GM18508 (cell line): ENCODE results near the gene OVOL1.

Source experiments
- ATAC-seq: cut with Tn5 transposase; IDR thresholded peaks from one replicate; pipeline ENCODE4 v1.9.1; 2021; ENCODE audit warnings: moderate number of reproducible peaks; ENCODE audit not compliant: insufficient read depth, unreplicated experiment

Gene OVOL1

DNA sequence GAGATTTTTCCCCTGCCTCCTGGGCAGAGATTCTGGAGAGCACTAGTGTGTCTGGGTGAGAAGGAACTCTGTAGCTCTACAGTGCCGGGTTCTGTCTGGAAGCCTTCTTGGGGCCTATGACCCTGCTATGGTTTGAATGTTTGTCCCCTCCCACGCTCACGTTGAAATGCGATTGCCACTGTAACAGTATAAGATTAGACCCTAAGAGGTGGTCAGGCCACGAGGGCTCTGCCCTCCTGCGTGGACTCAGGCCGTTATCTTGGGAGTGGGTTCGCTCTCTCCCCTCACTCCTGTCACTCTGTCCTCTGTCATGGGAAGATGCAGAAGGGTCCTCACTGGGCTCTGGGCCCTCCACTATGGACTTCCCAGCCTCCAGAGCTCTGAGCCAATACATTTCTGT is 9.6 kb upstream of the OVOL1 start:
- no peak for ATAC-seq

DNA sequence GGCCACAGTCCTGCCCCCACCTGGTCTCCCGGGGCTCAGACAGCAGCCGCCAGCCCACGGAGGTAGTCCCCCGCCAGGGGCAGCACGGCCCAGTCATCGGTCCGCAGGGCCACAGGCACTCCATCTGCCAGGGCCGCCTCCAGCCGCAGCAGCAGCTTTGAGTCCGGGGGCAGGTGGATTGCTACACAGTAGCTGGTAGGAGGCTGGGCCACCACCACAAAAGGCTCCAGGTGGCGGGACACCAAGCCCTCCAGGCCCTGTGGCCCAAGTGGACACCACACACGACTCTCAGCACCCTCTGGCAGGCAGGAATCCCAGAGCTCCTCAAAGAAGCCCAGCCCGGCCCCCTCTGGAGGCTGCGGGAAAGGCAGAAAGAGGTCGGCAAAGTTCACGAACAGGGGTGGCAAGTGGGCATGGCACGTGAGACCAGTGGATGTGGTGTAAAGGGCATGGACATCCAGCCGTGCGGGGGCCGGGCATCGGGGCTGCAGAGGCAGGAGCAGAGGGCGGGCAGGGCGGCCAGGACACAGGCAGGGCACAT is 9.0 kb upstream of the OVOL1 start:
- ATAC-seq = no peak

DNA sequence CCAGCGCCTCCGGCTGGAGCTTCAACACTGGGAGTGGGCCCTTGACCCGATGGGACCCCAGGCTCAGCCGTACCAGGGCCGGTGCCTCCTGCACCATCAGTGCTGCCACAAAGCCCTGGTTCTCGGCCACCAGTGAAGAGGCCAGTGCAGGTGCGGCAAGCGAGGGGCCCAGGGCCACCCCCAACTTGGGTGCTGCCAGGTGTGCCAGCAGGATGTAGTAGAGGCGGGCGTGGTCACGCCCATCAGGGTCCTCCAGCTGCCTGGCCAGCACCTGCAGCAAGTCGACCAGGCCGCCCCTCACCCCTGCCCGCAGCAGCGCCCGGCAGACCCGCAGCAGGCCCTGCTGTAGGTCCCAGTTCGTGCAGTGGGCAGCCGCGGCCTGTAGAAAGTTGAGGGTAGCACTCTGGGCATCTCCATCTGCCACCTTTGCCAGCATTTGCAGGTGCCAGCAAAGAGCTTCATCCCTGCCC is 8.4 kb upstream of the OVOL1 start:
- no peak for ATAC-seq

DNA sequence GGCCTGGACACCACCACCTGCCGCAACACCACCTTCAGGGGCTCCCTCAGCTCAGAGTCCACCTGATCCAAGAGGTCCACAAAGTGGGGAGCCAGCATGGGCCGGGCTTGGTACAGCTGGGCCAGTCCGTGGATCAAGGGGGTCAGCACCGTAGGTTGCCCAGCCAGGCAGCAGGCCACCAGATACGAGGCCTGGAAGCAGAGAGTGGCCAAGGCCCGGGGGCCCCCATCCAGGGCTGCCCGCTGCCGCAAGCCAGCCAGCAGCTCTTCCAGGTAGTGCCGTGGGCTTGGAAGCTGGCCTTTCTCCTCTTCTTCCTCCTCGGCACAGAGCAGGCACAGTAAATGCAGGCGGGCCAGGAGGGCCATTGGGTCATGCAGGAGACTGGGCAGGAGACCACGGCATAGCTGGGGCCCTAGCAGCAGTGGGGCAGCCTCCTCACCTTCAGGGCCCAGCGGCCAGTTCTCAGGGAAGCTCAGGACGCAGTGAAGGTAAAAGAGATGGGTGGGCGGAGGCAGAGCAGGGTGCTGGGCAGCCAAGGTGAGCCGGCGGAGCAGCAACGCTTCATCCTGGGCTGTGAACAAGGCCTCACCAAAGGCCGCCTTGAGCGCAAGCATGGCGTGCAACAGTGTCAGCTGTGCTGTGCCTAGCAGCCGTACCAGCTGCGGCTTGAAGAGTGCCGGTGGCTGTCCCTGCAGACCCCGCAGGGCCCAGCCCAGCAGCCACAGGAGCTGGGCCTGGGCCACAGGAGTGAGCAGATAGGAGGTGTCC is 7.8 kb upstream of the OVOL1 start:
- no peak for ATAC-seq

DNA sequence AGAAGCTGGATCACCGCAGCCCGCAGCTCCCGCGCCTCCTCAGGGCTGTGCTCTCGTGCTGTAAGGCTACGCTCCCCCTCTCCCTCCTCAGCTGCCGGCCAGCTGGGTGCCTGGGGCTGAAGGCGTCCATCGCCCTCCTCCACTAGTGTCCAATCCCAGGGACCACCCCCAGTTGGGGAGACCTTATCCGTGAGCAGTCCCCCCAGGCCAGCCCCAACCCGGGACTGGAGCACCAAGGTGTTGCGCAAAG is 7.3 kb upstream of the OVOL1 start:
- ATAC-seq = no peak

DNA sequence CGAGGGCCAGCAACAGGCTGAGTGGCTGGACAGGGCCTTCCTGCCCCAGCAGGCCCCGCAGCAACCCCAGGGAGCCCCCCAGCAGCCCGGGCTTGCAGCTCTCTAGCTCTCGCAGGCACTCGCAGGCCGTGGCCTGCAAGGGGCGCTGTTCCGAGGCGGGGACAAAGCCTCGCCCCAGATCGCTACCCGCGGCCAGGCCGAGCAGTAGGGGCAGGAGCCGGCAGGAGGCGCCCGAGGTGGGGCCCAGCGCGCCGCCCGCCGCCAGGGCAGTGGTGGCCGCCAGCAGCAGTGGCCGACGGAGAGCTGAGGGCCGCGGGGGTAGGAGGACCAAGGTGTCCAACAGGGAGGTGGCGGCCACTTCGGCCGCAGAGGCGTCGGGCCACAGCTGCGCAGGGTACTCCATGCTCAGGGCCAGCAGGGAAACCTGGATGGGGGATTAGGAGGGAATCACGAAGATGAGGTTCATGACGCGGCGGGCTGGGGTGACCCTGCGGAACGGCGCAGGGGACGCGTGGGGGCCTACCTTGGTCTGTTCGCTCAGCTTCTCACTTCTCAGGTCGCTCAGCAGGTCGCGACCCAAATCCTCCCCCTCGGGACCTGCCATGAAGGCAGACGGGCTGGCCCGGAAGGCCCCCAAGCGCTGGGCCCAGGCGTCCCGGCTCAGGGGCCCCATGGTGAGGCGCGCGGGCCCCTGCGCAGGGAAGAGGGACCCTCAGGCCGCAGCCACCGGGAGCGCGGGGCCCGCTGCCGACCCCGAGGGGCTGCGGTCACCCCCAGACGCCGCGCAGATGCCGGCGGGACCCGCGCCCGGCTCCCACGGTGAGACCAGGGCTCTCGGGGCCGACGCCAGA is 6.7 kb upstream of the OVOL1 start:
- no peak for ATAC-seq

DNA sequence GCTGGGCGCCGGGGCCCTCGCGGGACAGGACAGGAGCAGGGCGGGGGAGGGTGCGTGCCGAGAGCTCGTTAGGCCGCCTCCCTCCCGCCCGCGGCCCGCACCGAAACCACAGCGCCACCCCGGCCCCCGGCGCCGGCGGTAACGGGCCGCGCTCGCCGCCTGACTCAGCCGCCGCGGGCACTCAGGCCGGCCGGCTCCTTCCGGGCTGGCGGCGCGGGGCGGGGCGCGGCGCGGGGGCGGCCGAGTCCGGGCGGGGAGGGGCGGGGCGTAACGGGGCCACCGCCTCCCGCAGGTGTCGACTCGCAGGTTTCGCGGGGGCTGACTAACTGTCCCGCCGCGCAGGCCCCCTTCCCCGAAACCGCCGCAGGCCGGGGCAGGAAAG is 6.1 kb upstream of the OVOL1 start, which contains the start of gene AP5B1:
AP5B1 (minus strand) TSS at position 207 of the 382 bp plus-strand sequence. CDS start 385 bp downstream, outside the sequence.
- no peak for ATAC-seq

DNA sequence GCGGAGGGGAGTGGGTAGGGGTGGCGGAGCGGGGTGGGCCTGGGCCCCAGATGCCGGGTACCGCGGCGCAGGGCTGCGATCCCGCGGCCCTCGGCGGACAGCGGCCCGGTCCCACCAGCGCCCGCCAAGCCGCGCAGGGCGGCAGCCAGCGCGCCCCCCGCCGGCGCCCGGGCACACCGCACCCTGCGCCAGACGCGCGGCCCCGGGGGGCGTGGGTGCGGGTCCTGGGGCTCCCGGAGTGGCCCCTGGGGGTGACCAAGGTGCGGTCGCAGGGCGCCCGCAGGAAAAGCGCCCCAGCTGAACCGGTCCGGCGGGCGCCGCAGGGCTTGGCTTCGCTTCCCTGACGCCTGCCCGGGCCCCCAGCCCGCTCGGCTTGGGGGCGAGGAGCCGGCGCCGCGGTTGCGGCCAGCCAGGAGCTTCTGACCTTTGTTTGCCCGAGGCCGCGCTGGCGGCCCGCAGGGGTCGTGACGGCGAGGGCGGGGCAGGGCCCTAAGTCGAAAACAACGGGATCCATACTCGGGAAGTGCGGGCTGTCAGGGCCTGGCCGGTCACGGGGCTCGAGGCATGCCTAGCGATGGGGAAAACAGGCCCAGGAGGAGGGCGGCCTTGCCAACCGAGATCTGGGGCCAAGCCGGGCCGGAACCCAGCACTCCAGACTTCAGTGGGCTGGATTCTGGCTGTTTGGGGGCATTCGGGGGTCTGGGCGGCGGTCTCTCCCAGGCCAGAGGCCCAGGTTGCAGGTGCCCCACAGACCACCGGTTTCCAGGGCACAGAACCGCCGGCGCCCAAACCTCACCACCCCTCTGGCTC is 5.5 kb upstream of the OVOL1 start:
- no peak for ATAC-seq

DNA sequence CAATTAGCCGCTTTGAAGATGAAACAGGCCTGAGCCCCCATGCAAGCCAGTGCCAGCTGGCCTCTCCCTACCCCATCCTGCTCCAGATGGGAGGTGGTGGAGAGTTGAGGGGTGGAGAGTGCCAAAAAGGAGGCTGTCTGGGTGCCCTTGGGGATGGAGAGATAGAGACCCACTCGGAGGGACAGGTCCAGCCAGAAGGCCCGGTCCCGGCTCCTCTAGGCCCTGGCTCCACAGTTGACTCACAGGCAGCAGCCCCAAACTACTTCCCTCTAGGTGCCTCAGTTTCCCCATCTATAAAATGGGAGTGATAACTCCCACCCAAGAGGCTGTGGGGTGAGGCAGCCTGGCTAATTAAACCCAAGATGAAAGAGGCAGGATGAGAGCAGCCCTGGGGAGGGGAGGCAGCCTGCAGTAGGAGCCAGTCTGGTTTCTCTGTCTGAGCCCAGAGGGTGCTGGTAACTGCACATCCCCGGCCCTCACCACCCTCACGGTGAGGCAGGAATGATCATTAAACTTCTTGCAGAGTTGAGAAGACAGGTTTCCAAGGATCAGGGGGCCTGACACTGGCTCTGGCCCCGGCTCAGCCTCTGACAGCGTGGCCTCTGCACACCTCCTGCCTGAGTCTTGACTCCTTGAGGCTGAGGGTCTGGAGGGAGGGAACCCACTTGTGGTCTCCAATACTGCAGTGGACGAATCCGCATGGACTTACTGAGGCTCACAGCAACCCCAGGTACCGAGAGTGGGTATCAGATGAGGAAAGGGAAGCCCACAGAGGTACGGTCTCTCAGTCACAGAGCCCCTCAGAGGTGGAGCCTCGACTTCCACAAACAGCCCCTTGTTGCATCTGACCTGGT is 4.7 kb upstream of the OVOL1 start:
- ATAC-seq = no peak

DNA sequence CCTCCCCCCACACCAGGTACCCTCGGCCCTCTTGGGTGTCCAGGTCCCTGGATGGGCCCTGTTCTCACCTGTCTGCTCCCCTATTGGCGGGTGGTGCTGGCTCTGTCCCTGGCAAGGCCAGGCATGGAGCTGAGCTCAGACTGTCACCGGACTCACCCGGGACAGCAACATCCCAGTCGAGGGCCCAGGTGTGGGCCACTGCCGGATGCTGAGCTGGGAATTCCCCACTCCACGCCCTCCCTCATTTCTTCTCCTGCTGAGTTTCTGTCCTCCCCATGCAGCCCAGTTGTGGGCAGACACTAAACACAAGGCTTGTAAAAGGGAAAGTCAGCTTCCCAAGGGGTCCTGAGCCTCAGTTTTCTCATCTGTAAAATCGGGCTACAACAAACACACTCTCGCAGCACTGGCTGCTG is 4.0 kb upstream of the OVOL1 start:
- ATAC-seq = no peak

DNA sequence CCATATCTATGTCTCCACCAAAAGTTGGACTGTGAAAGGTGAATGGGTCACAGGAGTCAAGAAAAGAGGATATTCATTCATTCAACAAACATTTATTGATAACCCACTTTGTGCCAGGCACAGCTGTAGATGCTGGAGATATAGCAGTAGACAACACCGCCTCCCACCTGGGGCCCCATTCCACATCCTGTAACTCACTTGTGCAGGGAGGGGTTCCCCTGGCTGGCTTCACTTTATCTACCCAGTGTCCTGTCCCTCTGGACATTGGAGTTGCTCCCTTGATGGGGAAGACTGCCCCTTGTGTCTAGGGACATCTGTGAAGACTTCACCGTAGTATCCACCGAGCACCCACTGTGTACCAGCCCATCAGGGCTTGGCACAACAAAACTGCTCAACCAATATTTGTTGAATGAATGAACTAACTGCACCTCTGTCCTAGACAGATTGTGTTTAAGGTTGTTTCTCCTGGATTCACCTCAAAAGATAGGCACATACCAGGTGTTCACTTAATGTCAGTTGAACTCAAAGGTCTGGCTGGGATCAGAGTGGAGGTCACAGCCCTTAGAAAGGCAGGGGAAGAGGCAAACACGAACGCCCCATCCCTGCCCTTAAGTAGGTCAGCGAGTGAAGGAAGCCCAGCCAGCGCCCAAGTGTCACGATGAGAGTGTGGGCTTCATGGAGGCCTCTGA is 1.4 kb upstream of the OVOL1 start:
- ATAC-seq = no peak

DNA sequence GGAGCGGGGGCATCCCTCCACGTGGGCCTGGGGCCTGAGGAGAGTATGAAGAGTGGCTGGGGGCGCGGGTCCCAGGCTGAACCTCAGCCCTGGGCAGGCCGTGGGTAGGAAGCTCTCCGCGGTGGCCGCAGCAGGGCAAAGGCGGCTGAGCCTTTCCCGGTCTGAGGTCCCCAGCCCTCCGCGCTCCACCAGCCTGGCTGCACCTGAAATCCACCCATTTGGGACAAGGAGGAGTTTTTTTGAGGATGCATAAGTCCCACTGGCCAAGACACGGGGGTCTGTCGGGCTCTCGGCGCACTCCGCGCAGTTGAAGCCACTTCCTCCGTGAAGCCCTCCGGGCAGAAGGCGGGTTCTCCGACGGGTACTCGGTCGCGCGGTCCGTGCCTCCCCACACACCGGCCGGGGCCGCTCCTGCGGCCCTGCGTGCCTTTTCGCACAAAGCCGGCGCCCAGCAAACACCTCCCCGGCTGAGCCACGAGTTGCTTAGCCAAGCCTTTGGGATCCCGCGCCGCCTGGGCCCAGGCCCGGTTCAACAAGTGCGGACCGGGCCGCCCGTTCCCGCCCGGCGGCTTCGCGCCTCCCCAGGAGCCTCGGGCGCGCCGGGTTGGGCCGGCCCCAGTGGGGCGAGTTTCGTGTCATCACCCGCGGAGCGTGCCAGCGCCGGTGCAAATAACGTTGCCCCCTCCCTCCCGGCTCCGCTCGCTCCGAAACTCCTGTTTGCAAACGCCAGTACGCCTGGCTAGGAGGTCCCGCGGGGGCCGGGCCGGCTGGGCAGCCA is 666 bp upstream of the OVOL1 start:
- ATAC-seq = no peak

DNA sequence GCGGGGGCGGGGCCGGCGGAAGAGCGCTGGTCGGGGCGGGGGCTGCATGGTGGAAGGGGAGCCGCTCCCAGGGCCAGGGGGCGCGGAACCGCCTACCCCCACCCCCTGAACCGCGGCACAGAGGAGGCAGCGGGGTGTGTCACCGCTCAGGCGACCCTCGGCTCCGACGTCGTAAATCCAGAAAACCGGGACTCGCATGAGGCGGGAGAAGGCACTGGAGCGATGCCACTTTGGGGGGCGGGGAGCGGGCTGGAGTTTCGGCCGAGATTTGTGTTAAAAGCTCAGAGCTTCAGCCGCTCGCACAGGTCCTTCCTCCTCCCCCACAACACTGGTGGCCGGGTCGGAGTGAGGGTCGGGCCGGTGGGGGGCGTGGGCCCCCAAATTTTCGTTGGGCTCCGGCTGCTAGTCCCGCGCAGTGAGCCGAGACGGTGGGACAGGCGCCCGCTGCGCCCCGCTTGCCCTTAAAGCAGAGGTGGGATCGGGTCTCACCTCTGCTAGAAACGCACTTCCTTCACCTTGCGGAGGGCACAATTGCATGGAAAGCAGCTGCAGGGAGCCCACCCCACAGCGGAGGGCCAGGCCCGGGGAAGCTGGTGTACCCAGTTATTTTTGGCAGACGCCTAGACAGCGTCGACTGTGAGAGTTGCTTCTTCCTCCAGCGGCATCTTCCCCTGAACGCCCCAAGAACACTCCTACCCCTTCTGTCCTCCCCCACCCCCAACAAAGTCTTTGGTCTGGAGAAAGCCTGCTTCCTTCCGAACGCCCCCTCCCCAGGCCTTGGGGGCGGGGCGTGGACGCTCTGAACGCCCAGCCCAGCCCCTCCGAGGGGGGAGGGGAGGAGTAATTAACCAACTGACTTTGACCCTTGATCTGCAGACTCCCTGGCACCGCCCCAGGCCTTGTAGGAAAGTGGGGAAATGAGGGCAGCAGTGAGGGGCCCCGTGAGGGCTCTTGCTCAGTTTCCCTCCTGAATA is 1.1 kb downstream of the OVOL1 start:
- ATAC-seq = no peak

DNA sequence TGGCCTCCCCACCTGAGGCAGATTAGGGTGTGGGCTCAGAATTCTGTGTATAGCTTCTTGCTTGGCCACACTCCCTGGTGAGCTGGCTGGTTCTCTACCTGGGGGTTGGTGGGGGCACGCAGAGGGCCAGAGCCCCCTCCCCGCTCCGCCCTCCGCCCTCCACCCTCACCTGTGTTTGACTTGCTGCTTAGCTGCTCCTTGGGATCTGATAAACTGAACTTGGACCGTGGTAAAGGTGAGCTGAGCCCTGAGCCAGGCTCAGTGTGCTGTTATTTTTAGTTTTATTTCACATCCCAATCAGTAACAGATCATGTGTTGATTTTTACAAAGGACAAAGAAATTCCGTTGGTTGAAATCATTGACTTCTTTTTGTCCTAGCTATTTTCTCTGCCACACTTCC is 2.0 kb downstream of the OVOL1 start:
- ATAC-seq = no peak

DNA sequence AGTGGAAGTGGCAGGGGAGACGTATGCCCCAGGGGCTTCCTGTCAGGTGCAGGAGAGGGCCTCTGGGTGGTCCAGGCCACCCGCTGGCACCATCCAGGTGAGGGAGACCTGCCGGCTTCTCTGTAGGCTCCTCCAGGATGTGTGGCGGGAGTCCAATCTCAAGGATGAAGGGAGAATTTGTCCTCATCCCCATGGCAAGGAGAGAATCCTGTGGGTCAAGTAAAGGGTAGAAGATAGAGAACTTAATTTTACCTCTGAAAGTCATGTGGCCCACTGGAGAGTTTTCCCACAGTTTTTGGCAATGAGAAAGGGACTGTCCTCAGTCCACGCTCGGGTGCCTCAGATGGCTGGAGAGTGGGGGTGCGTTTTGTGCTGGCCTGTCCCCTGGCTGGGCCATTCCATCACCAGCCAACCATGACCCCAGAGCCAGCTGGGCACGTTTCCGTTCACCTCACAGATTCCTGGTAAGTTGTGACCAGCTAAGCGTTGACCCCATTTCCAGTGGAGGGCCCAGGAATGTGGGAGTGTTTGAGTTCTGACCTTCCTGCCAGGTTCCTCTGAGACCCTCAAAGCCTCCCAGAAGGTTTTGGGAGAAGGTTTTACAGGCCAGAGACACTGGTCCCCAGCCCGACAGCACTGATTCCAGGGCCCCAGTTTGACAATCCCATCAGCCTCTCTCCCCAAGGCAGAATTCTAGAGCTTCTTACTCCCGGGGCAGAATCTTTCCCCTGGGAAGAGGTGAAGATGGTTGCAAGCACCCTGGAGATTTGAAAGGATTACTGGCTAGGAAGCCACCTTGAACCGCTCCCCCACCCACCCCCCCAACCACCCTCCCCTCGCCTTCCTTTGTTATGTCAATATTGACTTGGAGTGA is 2.6 kb downstream of the OVOL1 start:
- ATAC-seq = no peak

DNA sequence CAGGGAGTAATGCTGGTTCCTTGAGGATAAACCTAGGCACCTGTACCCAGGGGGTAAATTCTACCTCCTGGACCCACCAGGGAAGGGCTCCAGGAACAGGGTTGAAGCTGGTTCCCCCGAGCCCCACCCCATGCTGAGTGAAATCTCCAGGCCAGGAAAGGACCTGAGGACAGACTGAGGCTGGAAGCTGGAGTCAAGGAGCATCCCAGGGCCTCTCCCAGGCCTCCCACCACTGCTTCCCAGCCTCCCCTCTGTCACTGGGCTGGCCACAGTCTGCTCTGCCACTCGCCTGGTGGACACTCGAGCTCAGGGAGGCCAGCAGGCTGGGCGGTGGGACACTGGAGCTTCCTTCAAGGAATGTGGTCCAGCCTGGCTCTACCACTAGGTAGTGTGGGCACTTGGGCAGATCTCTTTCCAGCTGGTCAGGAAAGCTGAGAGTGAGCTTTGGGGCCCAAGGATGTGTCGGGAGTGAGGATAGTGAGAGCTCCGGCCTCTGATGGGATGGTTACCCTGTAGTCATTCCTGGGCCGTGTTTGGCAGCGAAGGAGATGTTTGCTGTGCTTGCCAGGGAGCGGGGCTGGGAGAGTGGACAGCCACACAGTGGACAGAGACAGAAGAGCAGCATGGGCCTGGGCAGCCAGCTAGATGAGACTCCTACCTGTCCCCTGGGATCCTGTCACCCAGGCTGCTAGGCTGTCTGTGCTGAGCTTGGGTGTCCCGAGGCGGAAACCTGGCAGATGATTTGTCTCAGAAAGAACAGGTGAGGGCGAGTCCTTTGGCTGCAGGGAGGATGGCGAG is 3.4 kb downstream of the OVOL1 start:
- ATAC-seq = no peak
